Smooth muscle cell (in vitro differentiated cells): Measurements from ENCODE around the gene UMAD1. TPM values are rescaled to one million over a fixed set of nuclear protein-coding genes. Genes with fewer than 3 reads are reported as not detected.

Experiments used
- DNase-seq: peaks from one replicate; lab custom pipeline; 2025; ENCODE audit not compliant: unreplicated experiment; lab: John Stamatoyannopoulos, UW
- H2AFZ ChIP-seq: fragments of 200-600 bp; sonication (generic); 2 replicates; pipeline ENCODE4 v1.6.0; 2016; ENCODE audit warnings: antibody characterized with exemption, low read depth, mild to moderate bottlenecking
- H3F3A ChIP-seq: fragments of 200-600 bp; sonication (generic); 2 replicates; pipeline ENCODE4 v1.6.0; 2017; ENCODE audit warnings: antibody characterized with exemption, low read depth
- H3K27ac ChIP-seq: fragments of 200-600 bp; sonication (generic); 2 replicates; pipeline ENCODE4 v1.5.1; 2016; ENCODE audit warnings: low read depth, mild to moderate bottlenecking
- H3K27me3 ChIP-seq: fragments of 200-600 bp; sonication (generic); 2 replicates; pipeline ENCODE4 v1.6.1; 2016; ENCODE audit warnings: low read depth, mild to moderate bottlenecking
- H3K36me3 ChIP-seq: fragments of 200-600 bp; sonication (generic); 2 replicates; pipeline ENCODE4 v1.5.1; 2016; ENCODE audit warnings: low read depth
- H3K4me1 ChIP-seq: fragments of 200-600 bp; sonication (generic); 2 replicates; pipeline ENCODE4 v1.5.1; 2016; ENCODE audit warnings: low read depth
- H3K4me2 ChIP-seq: fragments of 200-600 bp; sonication (generic); 2 replicates; pipeline ENCODE4 v1.6.0; 2016; ENCODE audit warnings: mild to moderate bottlenecking
- H3K4me3 ChIP-seq: fragments of 200-600 bp; sonication (generic); 2 replicates; pipeline ENCODE4 v1.5.1; 2016; ENCODE audit warnings: mild to moderate bottlenecking
- H3K79me2 ChIP-seq: fragments of 200-600 bp; sonication (generic); 2 replicates; pipeline ENCODE4 v1.6.0; 2016; ENCODE audit warnings: low read depth, mild to moderate bottlenecking
- H3K9ac ChIP-seq: fragments of 200-600 bp; sonication (generic); 2 replicates; pipeline ENCODE4 v1.6.0; 2016; ENCODE audit warnings: low read depth
- H3K9me3 ChIP-seq: fragments of 200-600 bp; sonication (generic); replicated peaks from 2 replicates; pipeline ENCODE4 v1.5.1; 2016; ENCODE audit warnings: low read depth
- H4K20me1 ChIP-seq: fragments of 200-600 bp; sonication (generic); 2 replicates; pipeline ENCODE4 v1.6.0; 2016; ENCODE audit warnings: low read depth
- WGBS: methylation state at CpG from one replicate; pipeline ENCODE4 v1.1.7; 2016; ENCODE audit warnings: low lambda C conversion rate; 5-methylcytosine and 5-hydroxymethylcytosine counted together
- polyA plus RNA-seq: library from polyadenylated mRNA; unstranded; fragments of >200 nt; fragmentation: Nextera tagmentation; extraction: Ambion mirVana; gene quantifications from 2 replicates; pipeline ENCODE4 v1.2.1, GENCODE V29; 2016
- total RNA-seq: library from RNA; depleted of rRNA; stranded (reverse); fragments of >200 nt; gene quantifications from 2 replicates; pipeline ENCODE4 v1.2.3, GENCODE V29; 2014
- TF ChIP-seq, protein P1 (sequence below): fragments of 200-600 bp; sonication (generic); IDR thresholded peaks from 2 replicates; pipeline ENCODE4 v1.5.1; 2017; ENCODE audit warnings: borderline replicate concordance, mild to moderate bottlenecking, antibody characterized with exemption; ENCODE audit not compliant: insufficient read depth, poor library complexity, severe bottlenecking

UMAD1 gene
- total and polyA plus RNA-seq, 2 experiments from 2014 or later: 13.7 to 24.3 TPM

DNA sequence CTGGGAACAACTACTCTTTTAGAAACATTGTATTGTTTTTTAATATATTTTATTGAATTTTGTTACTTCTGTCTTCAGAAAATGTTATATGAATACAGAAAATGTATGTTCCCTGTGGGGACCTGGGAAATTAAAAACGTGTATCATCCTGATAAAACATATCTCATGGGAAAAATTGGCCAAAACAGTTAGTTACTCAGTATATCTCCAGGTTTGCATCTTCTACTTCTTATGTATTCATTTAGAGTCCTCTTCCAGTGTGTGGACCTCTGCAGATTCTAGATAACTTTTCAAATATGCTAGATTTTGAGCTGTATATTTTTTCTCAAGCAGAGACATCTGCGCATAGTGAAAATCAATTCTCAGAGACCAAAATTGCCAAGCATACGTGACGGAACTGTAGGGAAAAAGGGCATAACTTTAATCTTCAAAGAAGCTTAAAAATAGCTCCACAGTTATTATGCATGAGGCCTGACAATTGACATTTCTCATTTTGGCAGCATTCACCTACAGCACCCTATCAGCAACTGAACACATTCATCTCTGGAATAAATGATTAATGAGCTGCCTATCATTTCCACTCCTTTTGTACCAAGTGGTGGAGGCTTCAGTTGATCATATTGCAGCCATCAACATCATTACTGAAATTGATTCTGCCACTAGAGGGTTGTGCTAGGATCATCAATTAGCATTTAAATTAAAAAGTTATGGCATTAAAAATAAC is 26.4 kb upstream of the UMAD1 start:
- no peaks in the 10 kb centered on the region for H3K79me2 ChIP-seq
- no peak overlapping the region for H3K4me2 ChIP-seq
- no peak overlapping the region for H3K9ac ChIP-seq
- no peaks in the 10 kb centered on the region for H3K9me3 ChIP-seq
- no peaks in the 10 kb centered on the region for H4K20me1 ChIP-seq
- H3K36me3 ChIP-seq: no peaks in the 10 kb centered on the region
- TF ChIP-seq, protein P1, sequence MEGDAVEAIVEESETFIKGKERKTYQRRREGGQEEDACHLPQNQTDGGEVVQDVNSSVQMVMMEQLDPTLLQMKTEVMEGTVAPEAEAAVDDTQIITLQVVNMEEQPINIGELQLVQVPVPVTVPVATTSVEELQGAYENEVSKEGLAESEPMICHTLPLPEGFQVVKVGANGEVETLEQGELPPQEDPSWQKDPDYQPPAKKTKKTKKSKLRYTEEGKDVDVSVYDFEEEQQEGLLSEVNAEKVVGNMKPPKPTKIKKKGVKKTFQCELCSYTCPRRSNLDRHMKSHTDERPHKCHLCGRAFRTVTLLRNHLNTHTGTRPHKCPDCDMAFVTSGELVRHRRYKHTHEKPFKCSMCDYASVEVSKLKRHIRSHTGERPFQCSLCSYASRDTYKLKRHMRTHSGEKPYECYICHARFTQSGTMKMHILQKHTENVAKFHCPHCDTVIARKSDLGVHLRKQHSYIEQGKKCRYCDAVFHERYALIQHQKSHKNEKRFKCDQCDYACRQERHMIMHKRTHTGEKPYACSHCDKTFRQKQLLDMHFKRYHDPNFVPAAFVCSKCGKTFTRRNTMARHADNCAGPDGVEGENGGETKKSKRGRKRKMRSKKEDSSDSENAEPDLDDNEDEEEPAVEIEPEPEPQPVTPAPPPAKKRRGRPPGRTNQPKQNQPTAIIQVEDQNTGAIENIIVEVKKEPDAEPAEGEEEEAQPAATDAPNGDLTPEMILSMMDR: no peak
- WGBS: 88% methylated on average over 4 of the region's 4 CpGs
- no peak overlapping the region for H2AFZ ChIP-seq
- H3K4me1 ChIP-seq: no peaks in the 10 kb centered on the region
- H3K4me3 ChIP-seq: no peak overlapping the region
- H3K27ac ChIP-seq: no peak overlapping the region
- DNase-seq: no peak
- H3K27me3 ChIP-seq: no peaks in the 10 kb centered on the region
- no peaks in the 10 kb centered on the region for H3F3A ChIP-seq

DNA sequence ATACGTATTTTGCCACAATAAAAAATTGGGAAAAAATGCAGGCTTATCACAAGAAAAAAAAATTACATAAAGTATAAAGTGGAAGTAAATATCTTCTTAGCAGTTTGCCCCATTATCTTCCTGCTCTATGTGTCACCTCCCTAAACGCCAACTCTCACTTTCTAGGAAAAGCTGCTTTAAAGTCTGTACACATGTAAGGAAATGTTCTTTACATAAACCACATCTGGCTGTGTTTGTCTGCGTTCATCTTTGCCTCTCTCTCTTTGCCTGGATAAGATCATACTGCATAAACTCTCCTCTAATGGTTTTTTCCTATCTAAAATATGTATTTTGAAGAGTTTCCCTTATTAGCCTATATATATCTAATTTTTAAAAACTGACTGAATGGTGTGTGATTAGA is 23.0 kb upstream of the UMAD1 start:
- DNase-seq: no peak
- Histone ChIP-seq H3K27me3 (no peaks in the 10 kb centered on the region), H4K20me1 (no peaks in the 10 kb centered on the region), H3K4me1 (no peaks in the 10 kb centered on the region), H2AFZ (no peak overlapping the region), H3K36me3 (no peaks in the 10 kb centered on the region), H3K9ac (no peak overlapping the region), H3K79me2 (no peaks in the 10 kb centered on the region), H3K9me3 (no peaks in the 10 kb centered on the region), H3K27ac (no peak overlapping the region), H3F3A (no peaks in the 10 kb centered on the region), H3K4me3 (no peak overlapping the region), H3K4me2 (no peak overlapping the region)
- 86% methylated on average over 3 of the region's 3 CpGs for WGBS
- TF ChIP-seq, protein P1: no peak

DNA sequence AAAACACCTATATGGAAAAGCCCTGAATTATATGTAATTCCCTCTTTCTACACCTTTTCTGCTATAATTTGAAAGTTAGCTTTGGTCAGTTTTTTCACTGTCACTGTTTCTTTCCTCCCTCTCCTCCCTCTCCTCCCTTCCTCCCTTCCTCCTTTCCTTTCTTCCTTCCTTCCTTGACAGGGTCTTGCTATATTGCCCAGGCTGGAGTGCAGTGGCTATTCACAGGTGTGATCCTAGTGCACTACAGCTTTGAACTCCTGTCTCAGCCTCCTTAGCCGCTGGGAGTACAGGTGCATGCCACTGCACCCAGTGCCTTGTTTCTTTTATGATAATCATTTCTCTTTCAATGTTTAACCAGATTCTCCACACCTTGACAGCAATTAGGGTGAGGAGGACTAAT is 22.1 kb upstream of the UMAD1 start:
- H3K9ac ChIP-seq: no peak overlapping the region
- no peak overlapping the region for H3K4me2 ChIP-seq
- no peak overlapping the region for H2AFZ ChIP-seq
- no peak for DNase-seq
- H3K27ac ChIP-seq: no peak overlapping the region
- H3K79me2 ChIP-seq: no peaks in the 10 kb centered on the region
- H3K36me3 ChIP-seq: no peaks in the 10 kb centered on the region
- H3K4me3 ChIP-seq: no peak overlapping the region
- 89% methylated on average over 1 of the region's 1 CpG for WGBS
- no peaks in the 10 kb centered on the region for H3K9me3 ChIP-seq
- no peaks in the 10 kb centered on the region for H3K27me3 ChIP-seq
- H3K4me1 ChIP-seq: no peaks in the 10 kb centered on the region
- H3F3A ChIP-seq: no peaks in the 10 kb centered on the region
- TF ChIP-seq, protein P1: no peak
- no peaks in the 10 kb centered on the region for H4K20me1 ChIP-seq

DNA sequence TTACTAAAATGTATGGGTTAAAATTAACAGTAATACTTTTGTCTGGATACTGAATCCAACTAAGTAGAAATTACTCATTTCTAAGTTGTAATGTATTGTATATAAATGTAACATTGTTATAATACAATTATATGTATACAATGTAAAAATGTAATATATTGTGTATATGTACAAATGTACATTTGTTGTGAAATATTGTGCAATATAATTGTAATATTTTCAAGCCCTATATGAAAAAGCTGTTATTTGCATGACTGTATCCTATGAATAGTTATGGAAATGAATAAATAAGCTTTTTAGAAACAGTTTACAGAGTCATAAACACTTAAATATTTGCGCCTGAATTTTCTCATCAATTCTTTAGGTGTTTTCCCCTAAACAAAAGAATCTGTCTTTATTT is 20.3 kb upstream of the UMAD1 start:
- WGBS: 94% methylated on average over 1 of the region's 1 CpG
- TF ChIP-seq, protein P1: no peak

More for the DNA sequence above, 20.3 kb upstream of the UMAD1 start:
- Histone ChIP-seq H2AFZ (no peak overlapping the region), H3K27ac (no peak overlapping the region), H3K4me2 (no peak overlapping the region), H3K27me3 (no peaks in the 10 kb centered on the region), H3F3A (no peaks in the 10 kb centered on the region), H3K4me1 (no peaks in the 10 kb centered on the region), H3K4me3 (no peak overlapping the region), H3K9me3 (no peaks in the 10 kb centered on the region), H3K79me2 (no peaks in the 10 kb centered on the region), H3K36me3 (no peaks in the 10 kb centered on the region), H3K9ac (no peak overlapping the region), H4K20me1 (no peaks in the 10 kb centered on the region)
- no peak for DNase-seq
